Ovary (tissue), 3 donors: ENCODE data around the gene DECR2.

Experiments used
- EP300 ChIP-seq: sonication (generic); formaldehyde crosslinking; IDR thresholded peaks from one replicate; pipeline ENCODE4 v1.6.1; 2017; ENCODE audit warnings: antibody characterized with exemption
- POLR2A ChIP-seq: fragments of 450-650 bp; IDR thresholded peaks from one replicate; pipeline ENCODE4 v1.6.1; 2017; ENCODE audit warnings: antibody characterized with exemption, mild to moderate bottlenecking, moderate library complexity
- TF ChIP-seq, protein P1 (sequence below), 3 donors: fragments of 450-650 bp in 2 of 3; fragments of 200-600 bp in 1 of 3; IDR thresholded peaks; one replicate each; pipeline versions ENCODE4 v1.5.1 to v1.8.0; 2016 to 2022; ENCODE audit warnings: antibody characterized with exemption in 3 of 3, mild to moderate bottlenecking in 1 of 3
- donor health status: DM: no; HTN: no; CAD: no.

DNA sequence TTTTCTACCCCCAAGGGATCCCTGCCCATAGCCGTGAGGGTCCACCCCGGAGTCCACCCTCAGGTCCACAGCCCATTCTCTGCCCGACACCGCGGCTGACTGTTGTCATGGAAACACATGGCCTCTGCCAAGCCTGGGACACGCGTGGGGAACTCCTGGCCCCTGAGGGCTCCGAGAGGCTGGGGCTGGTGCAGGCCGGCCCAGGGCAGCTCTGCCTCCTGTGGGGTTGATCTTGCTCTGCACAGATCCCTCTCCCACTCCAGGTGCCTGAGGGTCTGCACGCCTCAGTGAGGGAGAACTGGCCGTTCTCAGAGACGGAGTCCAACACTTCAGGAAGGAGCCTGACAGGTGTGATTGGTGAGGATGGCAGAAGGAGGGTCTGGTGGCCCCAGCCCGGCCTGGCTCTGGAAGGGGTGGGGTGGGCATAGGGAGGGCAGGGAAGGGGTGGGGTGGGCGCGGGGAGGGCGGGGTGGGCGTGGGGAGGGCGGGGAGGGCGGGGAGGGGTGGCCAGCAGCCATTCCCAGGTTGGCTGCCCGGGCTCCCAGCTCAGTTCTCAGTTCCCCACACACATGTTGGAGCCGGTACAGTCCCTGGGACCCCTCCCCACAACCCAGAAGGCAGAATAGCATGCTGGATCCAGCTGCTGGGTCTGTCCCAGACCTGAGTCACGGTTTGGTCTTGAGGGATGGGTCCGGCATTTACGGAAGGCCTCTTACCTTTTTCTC is 37.8 kb upstream of the DECR2 start:
- TF ChIP-seq, protein P1, sequence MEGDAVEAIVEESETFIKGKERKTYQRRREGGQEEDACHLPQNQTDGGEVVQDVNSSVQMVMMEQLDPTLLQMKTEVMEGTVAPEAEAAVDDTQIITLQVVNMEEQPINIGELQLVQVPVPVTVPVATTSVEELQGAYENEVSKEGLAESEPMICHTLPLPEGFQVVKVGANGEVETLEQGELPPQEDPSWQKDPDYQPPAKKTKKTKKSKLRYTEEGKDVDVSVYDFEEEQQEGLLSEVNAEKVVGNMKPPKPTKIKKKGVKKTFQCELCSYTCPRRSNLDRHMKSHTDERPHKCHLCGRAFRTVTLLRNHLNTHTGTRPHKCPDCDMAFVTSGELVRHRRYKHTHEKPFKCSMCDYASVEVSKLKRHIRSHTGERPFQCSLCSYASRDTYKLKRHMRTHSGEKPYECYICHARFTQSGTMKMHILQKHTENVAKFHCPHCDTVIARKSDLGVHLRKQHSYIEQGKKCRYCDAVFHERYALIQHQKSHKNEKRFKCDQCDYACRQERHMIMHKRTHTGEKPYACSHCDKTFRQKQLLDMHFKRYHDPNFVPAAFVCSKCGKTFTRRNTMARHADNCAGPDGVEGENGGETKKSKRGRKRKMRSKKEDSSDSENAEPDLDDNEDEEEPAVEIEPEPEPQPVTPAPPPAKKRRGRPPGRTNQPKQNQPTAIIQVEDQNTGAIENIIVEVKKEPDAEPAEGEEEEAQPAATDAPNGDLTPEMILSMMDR (IDR thresholded peaks at IDR 0.05), result no peak
- TF ChIP-seq POLR2A, result no peak
- no peak for TF ChIP-seq EP300
